DMS 273 (cell line): ENCODE results near the gene HIC1.

ENCODE experiments used
- DNase-seq: peaks from one replicate; lab custom pipeline; 2025; ENCODE audit not compliant: unreplicated experiment; lab: John Stamatoyannopoulos, UW

Gene HIC1

DNA sequence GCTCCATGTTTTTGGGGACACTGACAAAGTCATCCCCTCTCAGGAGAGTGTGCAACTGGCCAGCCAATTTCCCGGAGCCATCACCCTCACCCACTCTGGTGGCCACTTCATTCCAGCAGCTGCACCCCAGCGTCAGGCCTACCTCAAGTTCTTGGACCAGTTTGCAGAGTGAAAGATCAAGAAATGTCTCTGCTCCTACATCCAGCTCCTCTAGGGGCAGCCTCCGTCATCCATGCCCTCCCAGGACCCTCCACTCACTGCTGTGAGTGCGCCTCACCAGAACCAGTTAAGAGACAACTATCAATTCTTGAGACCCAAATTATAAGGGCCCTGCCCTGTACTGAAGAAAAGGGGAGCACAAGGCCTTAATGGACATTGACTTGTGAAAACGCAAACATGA is 12.0 kb upstream of the HIC1 start:
- no peak for DNase-seq

- DNase-seq: no peak
These were observed 11.1 kb upstream of the HIC1 start for GRCh38 chr17:2043785-2044184.

- DNase-seq: no peak
These were observed 10.5 kb upstream of the HIC1 start for GRCh38 chr17:2044263-2044894.

- no peak for DNase-seq
These were observed 7.3 kb upstream of the HIC1 start for GRCh38 chr17:2047590-2047989.

GRCh38 chr17:2048805-2049204 is 6.1 kb upstream of the HIC1 start:
- no peak for DNase-seq

DNA sequence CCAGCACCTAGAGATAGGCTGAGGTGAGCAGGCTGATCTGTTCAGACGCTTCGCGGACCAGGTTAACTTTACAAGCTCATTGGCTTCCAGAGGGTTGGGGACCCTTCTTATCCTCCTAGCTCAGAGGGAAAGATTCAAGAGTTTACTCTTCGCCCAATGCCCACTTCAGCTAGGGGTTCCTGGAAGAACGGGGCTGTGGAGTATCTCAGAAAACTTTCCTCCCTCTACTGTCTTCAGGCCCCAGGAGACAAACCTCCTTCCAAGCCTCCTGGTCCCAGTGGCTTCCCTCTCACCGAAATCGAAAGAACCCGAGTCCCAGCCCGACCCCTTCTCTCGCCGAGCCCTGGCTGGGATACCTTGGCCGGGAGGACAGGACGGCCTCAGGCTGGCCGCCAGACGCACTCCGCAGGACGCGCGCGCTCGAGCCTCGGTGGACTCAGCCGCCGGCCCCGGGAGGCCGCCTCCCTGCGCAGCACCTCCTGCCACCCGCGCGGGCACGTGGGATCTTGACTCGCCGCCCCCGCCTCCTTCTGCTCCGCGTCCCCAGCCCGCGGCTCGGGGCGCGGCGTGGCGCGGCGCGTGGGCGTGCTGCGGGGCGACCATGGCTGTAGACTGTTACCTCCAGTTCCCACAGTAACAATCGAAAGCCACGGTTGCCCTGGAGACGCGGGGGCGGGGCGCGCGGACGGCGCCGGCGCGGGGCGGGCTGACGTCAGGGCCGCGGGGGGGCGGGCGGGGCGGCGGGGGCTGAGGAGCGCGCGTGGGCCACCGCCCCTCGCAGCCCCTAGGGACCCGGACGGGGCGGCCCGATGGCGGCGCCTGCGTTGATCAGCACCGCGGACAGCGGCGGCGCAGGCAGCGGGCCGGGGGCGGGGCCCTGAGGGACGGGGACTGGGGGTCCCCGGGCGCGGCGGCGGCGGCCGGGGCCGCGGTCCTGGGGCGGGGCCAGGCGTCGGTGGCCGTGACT is 5.3 kb upstream of the HIC1 start:
- peak; percentile 84 for DNase-seq

GRCh38 chr17:2050300-2051060 is 4.4 kb upstream of the HIC1 start:
- peak; percentile 78 for DNase-seq

DNA sequence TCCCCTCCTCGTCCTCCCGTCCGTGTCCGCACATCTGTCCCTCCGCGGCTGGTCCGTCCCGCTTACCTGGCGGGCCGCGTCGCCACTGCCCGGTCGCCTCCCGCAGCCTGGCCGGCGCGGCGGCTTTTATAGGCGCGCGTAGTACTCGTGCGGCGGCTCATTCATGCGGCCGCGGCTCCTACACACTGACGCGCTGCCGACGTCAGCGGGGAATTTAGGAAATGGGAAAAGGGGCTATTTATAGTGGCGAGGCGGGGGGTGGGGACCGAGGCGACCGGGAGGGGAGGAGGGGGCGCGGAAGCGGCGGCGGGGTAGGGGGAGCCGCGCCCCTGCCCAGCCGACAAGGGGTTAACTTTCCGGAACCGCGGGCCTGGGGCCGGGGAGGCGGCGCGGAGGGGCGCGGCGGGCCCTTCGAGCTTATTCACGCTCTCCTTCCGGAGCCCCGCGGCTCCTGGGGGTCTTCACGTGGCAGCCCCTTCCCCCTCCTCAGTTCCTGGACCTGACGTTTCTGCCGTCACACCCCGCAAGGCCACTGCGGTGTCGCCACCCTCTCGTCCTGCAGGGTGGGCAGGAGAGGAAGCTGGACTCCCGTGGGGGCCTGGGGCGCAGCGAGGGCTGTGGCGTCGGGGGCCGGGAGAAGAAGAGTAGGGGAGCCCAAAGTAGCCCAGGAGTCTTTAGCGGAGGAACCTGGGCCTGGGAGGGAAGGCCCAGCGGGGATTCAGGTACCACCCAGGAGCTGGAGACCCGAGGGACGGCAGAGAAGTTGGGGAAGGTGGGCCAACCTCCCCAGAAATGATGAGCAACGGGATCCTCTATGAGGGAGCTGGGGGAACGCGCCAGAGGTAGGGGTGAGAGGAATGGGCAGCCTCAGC is 3.6 kb upstream of the HIC1 start:
- peak; percentile 66 for DNase-seq

GRCh38 chr17:2051933-2052559 is 2.9 kb upstream of the HIC1 start:
- peak; percentile 35 for DNase-seq

- peak; percentile 82 for DNase-seq
These were observed 1.3 kb upstream of the HIC1 start for GRCh38 chr17:2053380-2054261.

GRCh38 chr17:2054262-2054511 is 716 bp upstream of the HIC1 start:
- no peak for DNase-seq

DNA sequence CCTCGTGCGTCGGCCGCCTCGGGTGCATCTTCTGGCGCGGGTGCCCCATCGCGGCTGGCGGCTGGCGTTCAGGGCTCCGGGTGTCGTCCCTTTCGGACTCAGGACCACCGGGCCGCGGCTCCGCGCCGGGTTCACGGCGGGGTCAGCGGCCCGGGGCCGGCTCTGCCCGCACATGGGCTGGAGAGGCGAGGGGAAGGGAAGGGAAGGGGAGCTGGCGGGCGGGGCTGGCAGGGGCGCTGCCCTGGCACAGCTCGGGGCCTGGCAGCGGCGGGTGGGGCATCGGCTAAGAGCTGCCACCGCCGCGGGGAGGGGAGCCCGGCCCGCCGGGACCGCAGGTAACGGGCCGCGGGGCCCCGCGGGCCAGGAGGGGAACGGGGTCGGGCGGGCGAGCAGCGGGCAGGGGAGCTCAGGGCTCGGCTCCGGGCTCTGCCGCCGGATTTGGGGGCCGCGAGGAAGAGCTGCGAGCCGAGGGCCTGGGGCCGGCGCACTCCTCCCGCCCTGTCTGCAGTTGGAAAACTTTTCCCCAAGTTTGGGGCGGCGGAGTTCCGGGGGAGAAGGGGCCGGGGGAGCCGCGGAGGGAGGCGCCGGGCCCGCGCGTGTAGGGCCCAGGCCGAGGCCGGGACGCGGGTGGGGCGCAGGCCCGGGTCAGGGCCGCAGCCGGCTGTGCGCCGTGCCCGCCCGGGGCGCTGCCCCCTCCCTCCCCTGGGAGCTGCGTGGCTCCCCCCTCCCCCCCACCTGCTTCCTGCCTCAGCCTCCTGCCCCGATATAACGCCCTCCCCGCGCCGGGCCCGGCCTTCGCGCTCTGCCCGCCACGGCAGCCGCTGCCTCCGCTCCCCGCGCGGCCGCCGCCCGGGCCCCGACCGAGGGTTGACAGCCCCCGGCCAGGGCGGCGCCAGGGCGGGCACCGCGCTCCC is 646 bp downstream of the HIC1 start:
- DNase-seq: peak; percentile 61

DNA sequence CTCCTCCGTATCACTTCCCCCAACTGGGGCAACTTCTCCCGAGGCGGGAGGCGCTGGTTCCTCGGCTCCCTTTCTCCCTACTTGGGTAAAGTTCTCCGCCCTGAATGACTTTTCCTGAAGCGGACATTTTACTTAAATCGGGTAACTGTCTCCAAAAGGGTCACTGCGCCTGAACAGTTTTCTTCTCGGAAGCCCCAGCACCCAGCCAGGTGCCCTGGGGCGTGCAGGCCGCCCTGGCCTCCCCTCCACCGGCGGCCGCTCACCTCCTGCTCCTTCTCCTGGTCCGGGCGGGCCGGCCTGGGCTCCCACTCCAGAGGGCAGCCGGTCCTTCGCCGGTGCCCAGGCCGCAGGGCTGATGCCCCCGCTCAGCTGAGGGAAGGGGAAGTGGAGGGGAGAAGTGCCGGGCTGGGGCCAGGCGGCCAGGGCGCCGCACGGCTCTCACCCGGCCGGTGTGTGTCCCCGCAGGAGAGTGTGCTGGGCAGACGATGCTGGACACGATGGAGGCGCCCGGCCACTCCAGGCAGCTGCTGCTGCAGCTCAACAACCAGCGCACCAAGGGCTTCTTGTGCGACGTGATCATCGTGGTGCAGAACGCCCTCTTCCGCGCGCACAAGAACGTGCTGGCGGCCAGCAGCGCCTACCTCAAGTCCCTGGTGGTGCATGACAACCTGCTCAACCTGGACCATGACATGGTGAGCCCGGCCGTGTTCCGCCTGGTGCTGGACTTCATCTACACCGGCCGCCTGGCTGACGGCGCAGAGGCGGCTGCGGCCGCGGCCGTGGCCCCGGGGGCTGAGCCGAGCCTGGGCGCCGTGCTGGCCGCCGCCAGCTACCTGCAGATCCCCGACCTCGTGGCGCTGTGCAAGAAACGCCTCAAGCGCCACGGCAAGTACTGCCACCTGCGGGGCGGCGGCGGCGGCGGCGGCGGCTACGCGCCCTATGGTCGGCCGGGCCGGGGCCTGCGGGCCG is 1.6 kb downstream of the HIC1 start:
- no peak for DNase-seq

DNA sequence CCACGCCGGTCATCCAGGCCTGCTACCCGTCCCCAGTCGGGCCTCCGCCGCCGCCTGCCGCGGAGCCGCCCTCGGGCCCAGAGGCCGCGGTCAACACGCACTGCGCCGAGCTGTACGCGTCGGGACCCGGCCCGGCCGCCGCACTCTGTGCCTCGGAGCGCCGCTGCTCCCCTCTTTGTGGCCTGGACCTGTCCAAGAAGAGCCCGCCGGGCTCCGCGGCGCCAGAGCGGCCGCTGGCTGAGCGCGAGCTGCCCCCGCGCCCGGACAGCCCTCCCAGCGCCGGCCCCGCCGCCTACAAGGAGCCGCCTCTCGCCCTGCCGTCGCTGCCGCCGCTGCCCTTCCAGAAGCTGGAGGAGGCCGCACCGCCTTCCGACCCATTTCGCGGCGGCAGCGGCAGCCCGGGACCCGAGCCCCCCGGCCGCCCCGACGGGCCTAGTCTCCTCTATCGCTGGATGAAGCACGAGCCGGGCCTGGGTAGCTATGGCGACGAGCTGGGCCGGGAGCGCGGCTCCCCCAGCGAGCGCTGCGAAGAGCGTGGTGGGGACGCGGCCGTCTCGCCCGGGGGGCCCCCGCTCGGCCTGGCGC is 2.4 kb downstream of the HIC1 start:
- DNase-seq: no peak

GRCh38 chr17:2057760-2058585 is 3.1 kb downstream of the HIC1 start:
- DNase-seq: no peak
